NCI-H82 treated with DMSO at 0.1 percent for 48 hours (cell line): ENCODE measurements around the gene HMGA1.

ENCODE experiments used
- DNase-seq: peaks from one replicate; lab custom pipeline; 2025; ENCODE audit not compliant: unreplicated experiment; lab: John Stamatoyannopoulos, UW

HMGA1 gene

DNA sequence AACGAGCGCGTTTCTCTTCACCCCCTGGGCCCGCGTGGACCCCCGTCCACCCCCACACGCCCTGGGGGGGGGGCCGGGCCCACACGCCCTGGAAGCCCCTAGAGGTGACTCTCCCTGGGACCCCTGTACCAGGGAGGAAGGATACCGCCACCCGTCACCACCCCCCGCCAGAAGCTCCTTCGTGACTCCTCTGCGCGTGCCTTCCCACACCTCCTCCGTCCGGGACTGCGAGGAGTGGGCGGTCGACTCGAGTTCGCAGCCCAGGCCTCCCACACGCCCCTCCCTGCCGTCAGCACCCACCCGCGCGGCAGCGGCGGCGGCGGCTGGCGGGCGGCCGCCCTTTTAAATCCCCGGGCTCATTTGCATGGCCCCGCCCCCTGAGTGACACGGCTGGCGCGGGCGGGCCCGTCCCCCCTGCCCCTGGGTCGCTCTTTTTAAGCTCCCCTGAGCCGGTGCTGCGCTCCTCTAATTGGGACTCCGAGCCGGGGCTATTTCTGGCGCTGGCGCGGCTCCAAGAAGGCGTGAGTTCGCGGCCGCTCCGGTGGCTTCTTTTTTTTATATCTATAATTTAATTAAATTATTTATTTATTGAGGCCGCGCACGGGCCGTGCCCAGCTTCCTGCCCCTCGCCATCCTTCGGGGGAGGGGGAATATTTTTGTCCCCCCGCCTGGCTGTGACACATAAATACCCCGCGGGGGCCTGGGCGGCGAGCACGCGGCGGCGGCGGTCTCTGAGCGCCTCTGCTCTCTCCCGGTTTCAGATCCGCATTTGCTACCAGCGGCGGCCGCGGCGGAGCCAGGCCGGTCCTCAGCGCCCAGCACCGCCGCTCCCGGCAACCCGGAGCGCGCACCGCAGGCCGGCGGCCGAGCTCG is at the start of gene HMGA1:
HMGA1 (plus strand) TSS at position 431 of the 873 bp plus-strand sequence. CDS start 3,908 bp downstream, outside the sequence.
- DNase-seq: peak; percentile 89

GRCh38 chr6:34189806-34190503 is 46.7 kb upstream of the HMGA1 start:
- DNase-seq: no peak

- DNase-seq: no peak
These were observed 46.1 kb upstream of the HMGA1 start for GRCh38 chr6:34190504-34191122.

- DNase-seq: no peak
These were observed 41.9 kb upstream of the HMGA1 start for GRCh38 chr6:34194772-34195171.

- DNase-seq: no peak
These were observed 41.0 kb upstream of the HMGA1 start for GRCh38 chr6:34195726-34196115.

DNA sequence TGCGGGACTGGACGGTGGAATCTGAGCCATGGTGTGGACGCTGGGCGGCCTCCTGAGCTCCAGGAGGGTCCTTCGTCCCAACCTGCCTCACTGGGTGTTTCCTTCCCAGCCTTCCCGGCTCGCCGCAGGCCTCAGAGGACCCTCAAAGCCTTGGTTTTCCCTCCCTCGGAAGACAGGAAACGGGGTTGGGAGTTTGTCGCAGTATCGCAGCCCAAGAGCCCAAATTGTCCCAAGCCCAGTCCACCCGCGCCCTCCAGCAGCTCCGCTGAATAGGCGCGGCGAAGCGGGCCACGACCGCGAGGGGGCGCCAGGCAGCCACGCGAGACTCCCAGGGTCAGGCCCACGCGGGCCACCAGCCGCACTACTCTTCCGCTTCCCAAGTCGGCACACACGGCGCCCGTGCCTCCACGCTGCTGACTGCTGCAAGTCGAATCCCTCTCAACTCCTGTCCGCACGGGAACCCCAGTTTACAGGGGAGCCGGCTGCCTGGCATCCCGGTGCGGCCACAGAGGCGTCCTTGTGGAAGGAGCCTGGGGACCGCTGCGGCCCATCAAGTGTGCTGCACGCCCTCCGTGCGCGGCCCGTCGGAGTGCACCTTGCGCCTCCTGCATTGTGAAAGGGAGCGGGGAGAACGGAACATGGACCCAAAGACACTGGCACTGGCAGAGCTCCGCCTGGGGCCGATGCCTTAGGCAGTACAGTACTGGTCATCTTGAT is 40.4 kb upstream of the HMGA1 start:
- DNase-seq: peak; percentile 24

DNA sequence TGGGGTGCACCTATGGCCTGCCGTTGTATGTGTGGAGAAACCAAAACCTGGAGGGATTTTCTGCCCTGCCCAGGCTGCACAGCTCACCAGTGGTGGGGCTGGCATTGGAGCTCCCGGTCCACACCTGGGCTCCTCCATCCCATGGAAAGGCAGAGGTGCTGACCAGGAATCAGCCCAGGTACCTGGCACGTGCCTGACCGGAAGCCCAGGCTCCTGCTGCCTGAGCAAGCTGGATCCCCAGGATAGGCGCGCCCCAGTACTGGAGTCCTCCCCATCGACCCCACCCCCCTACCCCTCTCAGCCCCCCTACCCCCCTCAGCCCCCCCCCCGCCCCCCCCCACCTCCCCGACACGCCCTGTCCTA is 39.9 kb upstream of the HMGA1 start:
- DNase-seq: no peak

DNA sequence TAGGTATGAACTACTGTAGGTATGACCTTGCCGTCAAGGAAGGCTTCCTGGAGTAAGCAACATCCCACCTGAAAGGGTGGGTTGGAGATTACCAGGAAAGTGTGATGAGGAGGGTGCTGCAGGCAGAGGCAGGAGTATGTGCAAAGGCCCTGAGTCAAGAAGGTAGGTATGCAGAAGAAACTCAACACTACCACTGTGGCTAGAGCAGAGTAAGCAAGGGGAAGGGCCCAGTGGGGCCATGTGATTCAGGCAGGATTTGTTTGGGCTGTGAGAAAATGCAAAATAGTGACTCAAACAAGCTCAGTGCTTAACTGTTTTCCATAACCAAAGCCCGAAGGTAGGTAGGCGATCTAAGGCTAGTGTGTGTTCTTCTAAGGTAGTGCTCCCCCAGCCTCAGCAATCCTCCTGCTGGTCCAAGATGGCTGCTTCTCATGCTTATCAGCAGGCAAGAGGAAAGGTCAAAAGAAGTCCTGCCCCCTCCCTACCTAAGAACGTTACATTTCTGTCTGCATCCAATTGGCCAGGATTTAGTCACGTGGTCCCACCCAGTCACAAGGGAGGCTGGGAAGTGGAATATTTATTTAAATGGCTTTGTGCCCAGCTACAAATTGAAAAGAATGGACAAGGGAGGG is 36.2 kb upstream of the HMGA1 start:
- DNase-seq: no peak

- no peak for DNase-seq
These were observed 35.1 kb upstream of the HMGA1 start for GRCh38 chr6:34201455-34202107.

GRCh38 chr6:34202329-34203201 is 34.1 kb upstream of the HMGA1 start:
- no peak for DNase-seq

DNA sequence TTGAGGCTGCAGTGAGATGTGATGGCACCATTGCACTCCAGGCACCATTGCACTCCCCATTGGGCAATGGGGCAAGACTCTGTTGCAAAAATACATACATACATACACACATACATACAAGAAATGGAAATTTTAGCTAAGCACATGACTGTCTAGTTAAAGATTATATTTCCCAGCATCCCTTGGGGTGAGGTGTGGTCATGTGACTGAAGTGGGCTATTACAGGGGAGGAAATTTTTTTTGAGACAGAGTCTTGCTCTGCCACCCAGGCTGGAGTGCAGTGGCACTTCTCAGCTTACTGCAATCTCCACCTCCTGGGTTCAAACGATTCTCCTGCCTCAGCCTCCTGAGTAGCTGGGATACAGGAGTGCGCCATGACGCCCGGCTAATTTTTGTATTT is 32.0 kb upstream of the HMGA1 start:
- no peak for DNase-seq

- DNase-seq: no peak
These were observed 31.2 kb upstream of the HMGA1 start for GRCh38 chr6:34205466-34205865.

- DNase-seq: no peak
These were observed 30.8 kb upstream of the HMGA1 start for GRCh38 chr6:34205916-34206315.

DNA sequence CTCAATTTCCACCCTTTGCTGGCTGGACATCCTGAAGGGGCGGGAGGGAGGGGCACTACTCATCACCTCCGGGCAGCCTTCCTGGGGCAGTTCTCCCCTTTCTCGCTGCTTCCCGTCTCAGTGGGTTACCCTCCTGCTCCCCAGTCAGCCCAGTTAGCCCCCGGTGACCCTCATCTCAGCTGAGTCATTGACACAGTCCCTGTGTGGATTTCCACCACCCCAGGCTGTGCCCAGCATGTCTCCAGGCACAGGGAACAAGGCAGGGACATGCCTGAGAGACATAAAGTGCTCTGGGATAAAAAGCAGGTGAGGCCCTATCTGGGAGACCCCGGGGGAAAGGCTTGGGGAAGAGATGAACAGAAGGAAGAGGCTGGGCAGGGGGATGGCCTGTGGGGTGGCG is 29.9 kb upstream of the HMGA1 start:
- DNase-seq: no peak

DNA sequence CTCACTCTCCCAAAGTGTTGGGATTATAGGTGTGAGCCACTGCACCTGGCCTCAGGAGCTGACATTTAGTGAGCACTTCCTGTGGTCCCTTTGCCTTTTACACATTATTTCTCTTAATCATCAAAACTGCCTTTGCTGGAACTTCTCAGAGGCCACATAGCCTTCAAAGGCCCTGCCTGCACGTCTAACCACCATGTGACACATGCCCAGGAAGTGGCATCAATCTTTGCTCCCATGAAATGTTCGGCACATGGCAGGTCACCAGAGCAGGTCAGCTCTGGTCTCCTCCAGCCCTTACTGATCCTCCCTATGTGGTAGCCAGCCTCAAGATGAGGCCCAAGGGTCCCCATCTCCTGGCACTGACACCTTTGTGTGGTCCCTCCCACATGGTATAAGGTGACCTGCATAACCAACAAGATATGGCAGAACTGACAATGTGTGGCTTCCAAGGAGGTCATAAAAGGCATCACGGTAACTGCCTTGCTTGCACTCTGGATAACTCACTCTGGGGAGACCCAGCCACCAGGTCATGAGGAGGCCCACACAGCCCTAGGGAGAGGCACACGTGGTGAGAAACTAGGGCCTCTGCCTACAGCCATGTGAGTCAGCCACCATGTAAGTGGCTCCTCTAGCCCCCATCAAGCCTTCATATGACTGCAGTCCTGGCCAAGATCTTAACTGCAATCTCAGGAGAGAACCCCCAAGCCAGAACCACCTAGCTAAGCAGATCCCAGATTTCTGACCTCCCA is 28.8 kb upstream of the HMGA1 start:
- DNase-seq: no peak

DNA sequence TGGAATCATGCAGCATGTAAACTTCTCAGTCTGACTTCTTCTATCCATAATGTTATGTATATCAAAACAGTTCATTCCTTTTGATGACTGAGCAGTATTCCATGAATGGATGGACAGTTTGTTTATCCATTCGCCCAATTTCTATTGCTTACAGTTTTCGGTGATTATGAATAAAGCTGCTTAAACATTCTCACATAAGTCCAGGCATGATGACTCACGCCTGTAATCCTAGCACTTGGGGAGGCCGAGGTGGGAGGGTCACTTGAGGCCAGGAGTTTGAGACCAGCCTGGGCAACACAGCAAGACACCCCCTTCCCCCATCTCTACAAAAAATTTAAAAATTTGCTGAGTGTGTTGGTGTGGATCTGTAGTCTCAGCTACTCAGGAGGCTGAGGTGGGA is 22.9 kb upstream of the HMGA1 start:
- DNase-seq: no peak

- DNase-seq: no peak
These were observed 18.0 kb upstream of the HMGA1 start for GRCh38 chr6:34218691-34219090.

GRCh38 chr6:34223381-34223955 is 13.2 kb upstream of the HMGA1 start:
- no peak for DNase-seq
